Rectal smooth muscle tissue (tissue), 1 donor: Measurements from ENCODE around the gene BFSP2.
"Not testable (repeated sequence)": the region's sequence is repeated elsewhere in the genome, so short reads cannot be mapped to it uniquely, and the experiment has no call there.

Experiments
- H3K27ac ChIP-seq: one replicate; pipeline ENCODE4 v1.7.0; 2013; ENCODE audit warnings: low read depth, low read length, inconsistent platforms
- H3K27me3 ChIP-seq: one replicate; pipeline ENCODE4 v1.7.0; 2013; ENCODE audit warnings: low read length; ENCODE audit not compliant: control insufficient read depth, insufficient read depth
- H3K36me3 ChIP-seq: one replicate; pipeline ENCODE4 v1.7.0; 2013; ENCODE audit warnings: low read length; ENCODE audit not compliant: control insufficient read depth, insufficient read depth
- H3K4me1 ChIP-seq: one replicate; pipeline ENCODE4 v1.7.0; 2013; ENCODE audit warnings: low read length; ENCODE audit not compliant: control insufficient read depth, insufficient read depth
- H3K4me3 ChIP-seq: one replicate; pipeline ENCODE4 v1.7.0; 2013; ENCODE audit warnings: low read length
- H3K9ac ChIP-seq: one replicate; pipeline ENCODE4 v1.7.0; 2013; ENCODE audit warnings: low read length

Gene BFSP2

DNA sequence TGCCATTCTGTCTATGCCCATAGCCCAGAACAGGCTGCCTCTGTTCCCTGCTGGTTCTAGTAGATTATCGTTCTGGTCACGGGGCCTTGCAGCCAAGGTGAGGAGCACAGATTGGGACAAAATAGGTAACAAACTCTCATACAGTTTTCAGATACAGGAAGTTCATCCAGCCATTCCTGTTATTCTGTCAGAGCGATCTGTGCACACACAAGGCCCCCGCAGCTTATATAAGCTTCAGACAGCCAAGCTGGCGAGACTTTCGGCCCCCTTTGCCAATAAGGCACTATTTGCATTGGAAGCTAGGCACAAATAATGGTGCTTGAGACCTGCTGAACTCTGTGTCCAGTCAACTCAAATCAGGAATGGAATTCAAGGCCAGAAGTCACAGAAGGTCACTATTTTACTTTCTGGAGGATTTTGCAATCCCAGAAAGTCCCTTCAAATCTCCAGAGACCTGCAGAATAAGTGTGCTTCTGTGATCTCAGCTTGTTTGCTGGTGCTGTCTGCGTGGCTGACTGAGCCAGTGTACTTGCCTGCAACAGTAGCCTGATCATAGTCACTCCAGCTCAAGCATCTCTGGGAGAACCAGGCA, 69.4 kb downstream of the BFSP2 start:
- Histone ChIP-seq H3K36me3 (no peaks in the 10 kb centered on the region), H3K4me3 (no peak overlapping the region), H3K27me3 (no peaks in the 10 kb centered on the region), H3K27ac (no peak overlapping the region), H3K4me1 (no peaks in the 10 kb centered on the region), H3K9ac (no peak overlapping the region)

DNA sequence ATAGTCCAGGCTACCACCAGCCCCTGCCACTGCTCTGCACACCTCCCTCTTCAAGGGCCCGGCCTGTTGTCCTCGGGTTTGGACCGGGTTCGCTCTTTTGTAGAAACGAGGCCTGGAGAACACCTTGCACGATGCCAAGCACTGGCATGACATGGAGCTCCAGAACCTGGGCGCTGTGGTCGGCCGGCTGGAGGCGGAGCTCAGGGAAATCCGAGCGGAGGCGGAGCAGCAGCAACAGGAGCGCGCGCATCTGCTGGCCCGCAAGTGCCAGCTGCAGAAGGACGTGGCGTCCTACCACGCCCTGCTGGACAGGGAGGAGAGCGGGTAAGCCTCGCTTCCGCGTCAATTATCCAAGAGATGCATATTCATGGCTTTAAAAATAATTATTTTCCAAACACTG, 72.4 kb downstream of the BFSP2 start:
- Histone ChIP-seq H3K27me3 (no peaks in the 10 kb centered on the region), H3K4me3 (no peak overlapping the region), H3K27ac (no peak overlapping the region), H3K36me3 (no peaks in the 10 kb centered on the region), H3K9ac (no peak overlapping the region), H3K4me1 (peaks cover 4% of the 10 kb centered on the region)

DNA sequence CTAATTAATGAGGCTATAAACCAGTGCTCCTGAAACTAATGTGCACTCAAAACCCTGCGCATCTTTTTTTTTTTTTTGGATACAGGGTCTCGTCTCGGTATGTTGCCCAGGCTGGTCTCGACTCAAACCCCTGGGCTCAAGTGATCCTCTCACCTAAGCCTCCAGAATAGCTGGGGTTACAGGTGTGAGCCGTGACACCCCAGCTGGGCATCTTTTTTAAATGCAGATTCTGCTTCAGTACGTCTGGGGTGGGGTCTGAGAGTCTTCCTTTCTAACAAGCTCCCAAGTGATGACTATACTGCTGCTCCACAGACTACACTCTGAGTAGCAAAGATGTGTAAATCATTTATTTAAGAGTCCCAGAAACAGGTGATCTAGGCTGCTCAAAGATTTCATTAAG, 73.0 kb downstream of the BFSP2 start:
- Histone ChIP-seq H3K27ac (no peak overlapping the region), H3K36me3 (no peaks in the 10 kb centered on the region), H3K4me3 (no peak overlapping the region), H3K4me1 (peaks cover 4% of the 10 kb centered on the region), H3K27me3 (no peaks in the 10 kb centered on the region), H3K9ac (no peak overlapping the region)

DNA sequence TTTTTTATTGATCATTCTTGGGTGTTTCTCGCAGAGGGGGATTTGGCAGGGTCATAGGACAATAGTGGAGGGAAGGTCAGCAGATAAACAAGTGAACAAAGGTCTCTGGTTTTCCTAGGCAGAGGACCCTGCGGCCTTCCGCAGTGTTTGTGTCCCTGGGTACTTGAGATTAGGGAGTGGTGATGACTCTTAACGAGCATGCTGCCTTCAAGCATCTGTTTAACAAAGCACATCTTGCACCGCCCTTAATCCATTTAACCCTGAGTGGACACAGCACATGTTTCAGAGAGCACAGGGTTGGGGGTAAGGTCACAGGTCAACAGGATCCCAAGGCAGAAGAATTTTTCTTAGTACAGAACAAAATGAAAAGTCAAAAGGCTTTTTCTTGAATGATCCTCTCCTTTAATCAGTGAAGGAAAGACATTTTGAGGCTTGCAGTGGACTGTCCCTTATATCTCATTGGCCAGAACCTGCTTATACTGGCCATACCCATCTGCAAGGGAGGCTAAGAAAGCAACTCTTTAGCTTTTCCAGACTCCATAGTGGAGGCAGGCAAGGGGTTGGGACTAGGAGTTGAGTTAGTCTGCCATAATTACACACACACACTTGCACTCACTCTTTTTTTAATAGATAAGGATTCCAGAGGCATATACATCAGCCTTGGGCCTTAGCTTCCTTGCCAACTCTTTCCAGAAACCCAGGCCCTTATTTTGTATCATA, 73.8 kb downstream of the BFSP2 start:
- H3K27ac ChIP-seq = peak overlapping the region; percentile 71
- not testable (repeated sequence) for H3K36me3 ChIP-seq, H3K4me1 ChIP-seq, H3K4me3 ChIP-seq, H3K9ac ChIP-seq, H3K27me3 ChIP-seq

DNA sequence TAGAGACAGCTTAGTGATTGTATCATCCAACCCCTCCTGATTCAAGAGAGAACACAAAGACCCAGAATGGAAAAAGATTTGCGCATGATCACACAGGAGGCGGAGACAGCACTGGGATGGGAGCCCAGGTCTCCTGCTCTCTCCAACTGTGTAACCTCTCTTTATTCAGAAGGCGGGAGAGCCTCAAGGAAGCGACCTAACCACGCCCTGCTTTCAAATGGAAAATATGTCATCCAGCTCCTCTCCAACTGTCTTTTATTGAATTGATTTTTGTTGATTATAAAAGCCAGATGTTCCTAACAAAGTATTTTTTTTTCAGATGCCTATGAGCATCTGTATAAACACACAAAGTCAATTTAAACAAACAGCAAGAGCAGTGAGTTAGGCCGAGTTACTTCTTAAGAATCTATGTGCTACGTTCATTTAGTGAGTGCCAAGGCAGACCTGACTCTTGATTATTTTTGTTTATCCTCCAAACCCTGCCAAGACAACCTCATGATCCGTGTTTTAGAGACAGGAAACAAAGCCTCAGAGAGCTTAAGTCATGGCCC, 74.5 kb downstream of the BFSP2 start:
- no peak overlapping the region for H3K4me3 ChIP-seq
- peaks cover 4% of the 10 kb centered on the region for H3K4me1 ChIP-seq
- no peaks in the 10 kb centered on the region for H3K27me3 ChIP-seq
- no peaks in the 10 kb centered on the region for H3K36me3 ChIP-seq
- H3K27ac ChIP-seq = peak overlapping the region; percentile 71
- no peak overlapping the region for H3K9ac ChIP-seq

DNA sequence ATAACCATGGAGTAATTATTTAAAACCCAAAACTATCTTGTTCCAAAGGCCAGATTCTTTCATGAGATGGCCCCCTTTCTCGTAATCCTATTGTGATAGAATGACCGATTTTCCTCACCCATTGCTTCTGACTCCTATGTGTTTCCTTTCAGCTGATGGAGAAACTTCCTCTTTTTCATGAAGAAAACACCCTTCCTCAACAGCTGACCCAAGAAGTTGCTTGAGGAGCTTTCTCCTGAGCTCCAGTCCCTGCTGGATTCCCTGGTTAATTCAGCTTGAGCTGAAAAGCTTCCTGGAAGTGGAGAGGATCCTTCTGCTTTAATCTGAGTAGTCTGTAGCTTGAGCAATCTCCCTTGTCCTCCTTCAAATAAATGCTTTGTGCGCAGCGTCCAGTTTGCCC, 75.0 kb downstream of the BFSP2 start:
- peak overlapping the region; percentile 71 for H3K27ac ChIP-seq
- H3K4me1 ChIP-seq = peaks cover 4% of the 10 kb centered on the region
- no peak overlapping the region for H3K9ac ChIP-seq

DNA sequence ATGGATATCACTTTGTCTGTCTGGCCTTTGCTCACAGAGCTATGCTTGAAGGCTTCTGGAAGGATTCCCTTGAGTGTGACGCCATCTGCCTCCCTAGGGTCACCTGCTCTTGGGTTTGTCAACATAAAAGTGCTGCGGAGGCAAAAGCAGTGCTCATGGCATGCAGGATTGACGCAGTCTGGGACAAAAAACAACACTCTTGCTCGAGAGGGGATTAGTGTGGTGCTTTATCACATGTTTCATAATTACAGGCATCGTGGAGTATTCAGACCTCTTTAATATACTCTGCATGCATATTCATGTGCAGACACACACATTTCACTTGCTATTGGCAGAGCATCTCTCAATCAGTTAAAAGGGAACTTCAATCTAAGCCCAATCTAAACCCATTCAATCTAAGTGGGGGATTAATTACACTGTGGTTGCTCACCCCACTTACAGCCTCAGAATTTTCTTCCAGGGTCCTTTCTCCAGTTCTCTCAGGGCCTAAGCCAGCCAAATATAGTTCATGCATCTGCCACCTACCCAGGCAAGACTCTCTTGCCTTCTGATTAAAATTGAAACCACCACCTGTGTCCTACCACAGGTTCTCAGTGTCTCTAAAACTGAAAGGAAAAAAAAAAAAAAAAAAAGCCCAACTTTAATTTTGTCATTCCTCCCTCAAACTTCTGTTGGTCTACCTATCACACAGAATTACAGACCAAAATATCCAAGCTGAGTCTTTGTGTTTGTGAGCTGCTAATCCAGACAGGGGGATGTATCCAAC, 75.6 kb downstream of the BFSP2 start:
- H3K27ac ChIP-seq = no peak overlapping the region
- H3K4me1 ChIP-seq = peaks cover 4% of the 10 kb centered on the region
- H3K9ac ChIP-seq = no peak overlapping the region
- no peaks in the 10 kb centered on the region for H3K36me3 ChIP-seq
- H3K4me3 ChIP-seq = no peak overlapping the region
- H3K27me3 ChIP-seq = no peaks in the 10 kb centered on the region

More for the DNA sequence above, 75.0 kb downstream of the BFSP2 start:
- Histone ChIP-seq H3K27me3 (no peaks in the 10 kb centered on the region), H3K36me3 (no peaks in the 10 kb centered on the region), H3K4me3 (no peak overlapping the region)

DNA sequence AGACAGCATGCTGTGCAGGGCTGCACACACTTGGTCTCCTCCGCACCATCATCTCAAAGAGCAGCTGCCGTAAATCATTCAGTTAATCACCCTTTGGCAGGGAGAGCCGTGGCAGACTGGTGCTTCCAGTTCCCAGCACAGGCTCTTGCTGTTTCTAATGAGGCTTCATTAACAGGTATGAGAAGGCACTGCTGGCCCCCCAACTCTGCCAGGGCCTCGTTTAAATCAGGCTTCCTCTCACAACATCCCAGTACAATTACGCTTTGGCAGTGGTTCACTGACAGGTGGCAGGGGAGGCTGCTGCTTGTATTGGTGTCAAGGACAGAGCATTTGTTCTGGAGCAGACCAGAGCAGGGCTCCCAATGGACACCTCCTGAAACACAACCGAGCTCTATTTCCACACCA, 77.1 kb downstream of the BFSP2 start:
- Histone ChIP-seq H3K27me3 (no peaks in the 10 kb centered on the region), H3K4me1 (peaks cover 4% of the 10 kb centered on the region), H3K36me3 (no peaks in the 10 kb centered on the region), H3K27ac (no peak overlapping the region), H3K4me3 (no peak overlapping the region), H3K9ac (no peak overlapping the region)

DNA sequence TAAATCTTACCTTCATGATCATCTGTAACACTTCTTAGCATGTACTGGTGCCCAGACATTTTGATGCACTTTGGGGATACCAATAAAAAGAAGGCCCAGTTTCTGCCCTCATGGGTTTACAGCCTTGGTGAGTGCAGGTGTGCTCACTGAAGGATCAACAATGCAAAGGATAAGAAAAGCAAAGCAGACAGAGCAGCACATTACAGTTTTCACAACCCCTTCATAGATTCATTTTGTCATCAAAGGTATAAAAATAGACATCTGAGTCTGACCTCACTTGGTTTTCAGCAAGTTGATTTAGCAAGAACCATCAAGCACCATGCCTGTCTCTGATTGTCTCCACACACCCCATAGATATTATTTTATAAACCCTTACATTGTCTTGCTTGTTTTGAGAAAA, 77.6 kb downstream of the BFSP2 start:
- H3K4me1 ChIP-seq = peaks cover 4% of the 10 kb centered on the region
- H3K27me3 ChIP-seq = no peaks in the 10 kb centered on the region
- no peak overlapping the region for H3K9ac ChIP-seq
- H3K4me3 ChIP-seq = no peak overlapping the region
- H3K36me3 ChIP-seq = no peaks in the 10 kb centered on the region
- no peak overlapping the region for H3K27ac ChIP-seq

DNA sequence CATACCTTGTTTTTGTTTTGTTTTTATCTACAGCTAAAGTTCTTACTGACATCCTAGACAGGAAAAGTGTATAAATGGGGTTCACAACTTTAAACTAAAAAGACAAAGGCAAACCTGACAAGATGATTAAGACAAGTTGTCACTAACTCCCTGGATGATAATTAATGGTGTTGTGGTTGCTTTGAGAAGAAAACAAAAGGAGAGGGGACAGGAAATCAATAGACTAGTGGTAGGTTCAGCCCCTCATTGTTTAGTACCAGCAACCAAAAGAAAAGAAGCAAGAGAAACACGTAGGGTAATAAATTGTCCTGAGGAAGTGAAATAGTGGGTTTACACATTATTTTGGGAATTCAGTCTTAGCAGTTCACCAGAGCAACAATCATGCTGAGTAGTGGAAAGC, 78.8 kb downstream of the BFSP2 start:
- Histone ChIP-seq H3K9ac (no peak overlapping the region), H3K4me1 (peaks cover 4% of the 10 kb centered on the region), H3K27me3 (no peaks in the 10 kb centered on the region), H3K4me3 (no peak overlapping the region), H3K36me3 (no peaks in the 10 kb centered on the region), H3K27ac (no peak overlapping the region)

DNA sequence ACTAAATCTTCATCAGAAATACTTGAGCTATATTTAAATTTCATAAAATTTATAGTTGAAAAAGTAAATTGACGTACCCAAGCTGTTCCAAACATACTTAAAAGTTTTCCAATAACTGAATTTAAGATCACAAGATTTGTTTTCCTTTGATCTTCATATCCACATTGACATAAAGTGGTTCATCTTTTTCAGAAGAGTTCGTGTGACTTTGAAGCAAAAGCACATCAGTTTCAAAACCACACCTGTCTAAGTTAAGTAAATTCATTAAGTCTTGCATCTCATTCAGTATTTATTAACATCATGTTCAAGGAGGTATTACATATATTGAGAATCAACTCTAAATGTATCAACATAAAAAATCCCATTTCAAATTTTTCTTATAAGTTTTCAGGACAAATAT, 79.5 kb downstream of the BFSP2 start:
- H3K9ac ChIP-seq = no peak overlapping the region
- no peaks in the 10 kb centered on the region for H3K27me3 ChIP-seq
- no peaks in the 10 kb centered on the region for H3K36me3 ChIP-seq
- H3K4me3 ChIP-seq = no peak overlapping the region
- no peak overlapping the region for H3K27ac ChIP-seq
- peaks cover 4% of the 10 kb centered on the region for H3K4me1 ChIP-seq

DNA sequence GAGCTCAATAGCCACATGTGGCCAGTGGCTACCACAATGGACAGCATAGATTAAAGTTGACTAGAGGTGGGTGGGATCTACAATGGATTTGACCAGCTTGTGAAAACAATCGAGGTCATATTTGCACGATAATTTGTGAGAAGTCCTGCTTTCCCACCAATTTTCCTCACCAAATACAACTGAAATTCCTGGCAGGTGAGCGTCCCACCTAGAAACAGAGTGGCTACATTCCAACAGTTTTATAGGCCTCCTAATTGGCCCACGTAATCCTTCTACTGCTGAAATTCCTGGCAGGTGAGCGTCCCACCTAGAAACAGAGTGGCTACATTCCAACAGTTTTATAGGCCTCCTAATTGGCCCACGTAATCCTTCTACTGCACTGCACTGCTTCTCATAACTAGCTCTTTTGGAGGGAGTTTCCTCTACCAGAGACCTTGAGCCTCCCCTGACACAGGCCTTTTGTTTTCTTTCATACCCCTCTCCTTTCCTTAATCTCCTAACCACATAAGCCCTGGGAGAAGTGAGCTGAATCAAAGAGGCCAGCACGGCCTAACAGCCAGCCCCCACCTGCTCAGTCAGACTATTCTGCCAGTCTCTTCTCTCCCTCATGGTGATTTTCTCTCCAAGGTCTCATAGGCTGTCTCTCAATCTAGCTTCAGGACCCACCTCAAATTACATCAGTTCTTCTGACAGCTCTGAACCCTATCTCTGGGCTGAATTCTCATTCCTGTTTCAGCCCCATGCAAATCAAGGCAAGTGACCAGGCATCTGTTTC, 80.2 kb downstream of the BFSP2 start:
- Histone ChIP-seq H3K27ac (no peak overlapping the region), H3K27me3 (no peaks in the 10 kb centered on the region), H3K4me3 (no peak overlapping the region), H3K36me3 (no peaks in the 10 kb centered on the region), H3K9ac (no peak overlapping the region), H3K4me1 (no peaks in the 10 kb centered on the region)
